K562 (cell line): ENCODE measurements around the gene PI4KA. TPM values are rescaled to one million over a fixed set of nuclear protein-coding genes. Genes with fewer than 3 reads are reported as not detected.

Experiments
- ATAC-seq: fragments of 200-7000 bp; cut with Tn5 transposase; 3 replicates; pipeline ENCODE4 v1.9.1; 2020; ENCODE audit warnings: moderate library complexity
- BruUV-seq: library from RNA; stranded (reverse); fragments of 400-500 nt; replicated peaks from 2 replicates; lab custom pipeline; 2021; lab: Mats Ljungman, UMichigan
- CTCF ChIA-PET: fragments of 300-600 bp; formaldehyde crosslinking; extraction: SDS; loops from one replicate; lab custom pipeline; 2021; ENCODE audit warnings: low intra/inter-chr PET ratio; lab: Yijun Ruan, JAX
- POLR2A ChIA-PET: fragments of 300-600, 350-650 bp; sonication (Branson Sonifier 250); formaldehyde crosslinking; extraction: SDS; loops from one replicate; lab custom pipeline; 2021; ENCODE audit warnings: antibody characterized with exemption, inconsistent platforms; lab: Yijun Ruan, JAX
- DNase-seq, 4 experiments: peaks; one replicate each; pipeline versions ENCODE4 v3.0.0 to v3.0.0-alpha.2; 2011 to 2018; ENCODE audit warnings: low spot score in 3 of 4, mixed read lengths in 3 of 4; ENCODE audit errors: extremely low read depth in 1 of 4
- FAIRE-seq: peaks from 2 replicates; lab custom pipeline; 2011; peaks lifted over from hg19 to GRCh38; lab: Jason Lieb, UNC
- H2AFZ ChIP-seq: 2 replicates; pipeline ENCODE4 v1.6.0; 2011; ENCODE audit warnings: low read depth, low read length, control low read depth, inconsistent platforms
- H3K27ac ChIP-seq: fragments of 200-600 bp; 3 replicates; pipeline ENCODE4 v1.8.0; 2011; ENCODE audit warnings: low read depth, mild to moderate bottlenecking, control low read depth, inconsistent platforms, low read length, moderate library complexity, mixed read lengths; ENCODE audit errors: extremely low read depth
- H3K27me3 ChIP-seq, 2 experiments: fragments of 300-600 bp in 1 of 2; 2 replicates in 1 of 2; 3 replicates in 1 of 2; pipeline versions ENCODE4 v1.6.0 to v1.8.0; 2011; ENCODE audit warnings: inconsistent platforms in 2 of 2, low read length in 2 of 2, mild to moderate bottlenecking in 1 of 2, mixed read lengths in 1 of 2, moderate library complexity in 1 of 2; ENCODE audit not compliant: control insufficient read depth in 2 of 2, insufficient read depth in 2 of 2
- H3K36me3 ChIP-seq: fragments of 300-600 bp; 3 replicates; pipeline ENCODE4 v1.8.0; 2011; ENCODE audit warnings: mild to moderate bottlenecking, low read length, inconsistent platforms; ENCODE audit not compliant: control insufficient read depth, insufficient read depth
- H3K4me1 ChIP-seq, 2 experiments: fragments of 200-600 bp in 1 of 2; replicated peaks in 1 of 2; 2 replicates in 1 of 2; 3 replicates in 1 of 2; pipeline versions ENCODE4 v1.5.1 to v1.8.0; 2011; ENCODE audit warnings: inconsistent platforms in 2 of 2, low read length in 2 of 2, mild to moderate bottlenecking in 1 of 2, mixed read lengths in 1 of 2, moderate library complexity in 1 of 2; ENCODE audit not compliant: control insufficient read depth in 2 of 2, insufficient read depth in 2 of 2
- H3K4me2 ChIP-seq: 2 replicates; pipeline ENCODE4 v1.6.1; 2011; ENCODE audit warnings: low read length, control low read depth, inconsistent platforms, mixed read lengths; ENCODE audit not compliant: insufficient read depth
- H3K4me3 ChIP-seq: fragments of 200-600 bp; sonication (generic), shearing (Covaris generic); 2 replicates; pipeline ENCODE4 v1.5.1; 2016; ENCODE audit warnings: control low read depth, inconsistent platforms
- H3K79me2 ChIP-seq: fragments of 200-600 bp; 3 replicates; pipeline ENCODE4 v1.8.0; 2011; ENCODE audit warnings: low read length, inconsistent platforms; ENCODE audit not compliant: control insufficient read depth, insufficient read depth
- H3K9ac ChIP-seq, 2 experiments: 2 replicates each; pipeline versions ENCODE4 v1.6.0 to v1.6.1; 2011; ENCODE audit warnings: low read depth in 2 of 2, low read length in 2 of 2, control low read depth in 1 of 2, inconsistent platforms in 1 of 2, mild to moderate bottlenecking in 1 of 2, mixed read lengths in 1 of 2; ENCODE audit not compliant: insufficient read depth in 1 of 2
- H3K9me1 ChIP-seq: one replicate; pipeline ENCODE4 v1.6.0; 2011; ENCODE audit warnings: inconsistent platforms, mild to moderate bottlenecking, low read length, moderate library complexity; ENCODE audit not compliant: control insufficient read depth, insufficient read depth
- H3K9me3 ChIP-seq: replicated peaks from 2 replicates; pipeline ENCODE4 v1.5.1; 2011; ENCODE audit warnings: low read depth, low read length, inconsistent platforms; ENCODE audit not compliant: control insufficient read depth, insufficient read depth
- H4K20me1 ChIP-seq: replicated peaks from 2 replicates; pipeline ENCODE4 v1.6.1; 2011; ENCODE audit warnings: low read length, inconsistent platforms, mixed read lengths; ENCODE audit not compliant: control insufficient read depth, insufficient read depth
- BMI1 ChIP-seq: fragments of 150-350 bp; IDR thresholded peaks from 2 replicates; pipeline ENCODE4 v1.6.1; 2014; ENCODE audit warnings: low read length
- CBX2 ChIP-seq: fragments of 200-600 bp; sonication (generic); IDR thresholded peaks from one replicate; pipeline ENCODE4 v1.6.1; 2012; ENCODE audit warnings: mild to moderate bottlenecking, low read length, inconsistent platforms; ENCODE audit not compliant: insufficient read depth, poor library complexity, severe bottlenecking
- DMBX1 ChIP-seq: fragments of 250-450 bp; sonication (Bioruptor Pico); IDR thresholded peaks from 2 replicates; pipeline ENCODE4 v1.8.0; 2022; ENCODE audit warnings: inconsistent platforms, mild to moderate bottlenecking, moderate library complexity, borderline replicate concordance
- HBP1 ChIP-seq: fragments of 450-650 bp; formaldehyde crosslinking; IDR thresholded peaks from 2 replicates; pipeline ENCODE4 v1.4.0; 2022; ENCODE audit warnings: missing genetic modification characterization
- ID3 ChIP-seq, 2 experiments: fragments of 250-450 bp in 1 of 2; fragments of 450-650 bp in 1 of 2; sonication (Bioruptor Pico) in 1 of 2; IDR thresholded peaks; 2 replicates each; pipeline versions ENCODE4 v1.6.1 to v1.8.0; 2016 to 2021; ENCODE audit warnings: mild to moderate bottlenecking in 2 of 2, moderate library complexity in 2 of 2, missing compliant biosample characterization in 1 of 2, missing genetic modification characterization in 1 of 2
- KAT7 ChIP-seq: sonication (generic); formaldehyde crosslinking; IDR thresholded peaks from 2 replicates; pipeline ENCODE4 v1.8.0; 2022; ENCODE audit warnings: missing genetic modification reagents, mild to moderate bottlenecking, borderline replicate concordance
- KLF13 ChIP-seq: fragments of 450-650 bp; IDR thresholded peaks from 2 replicates; pipeline ENCODE4 v1.6.1; 2016; ENCODE audit warnings: missing genetic modification characterization, low read depth, mild to moderate bottlenecking, missing compliant biosample characterization, moderate library complexity, borderline replicate concordance
- MAFG ChIP-seq: fragments of 450-650 bp; conservative IDR thresholded peaks from 2 replicates; pipeline ENCODE4 v1.6.1; 2016; ENCODE audit warnings: missing genetic modification characterization, missing compliant biosample characterization
- NR2F6 ChIP-seq: fragments of 450-650 bp; formaldehyde crosslinking; IDR thresholded peaks from 2 replicates; pipeline ENCODE4 v1.4.0; 2020; ENCODE audit warnings: mild to moderate bottlenecking
- NRF1 ChIP-seq, 2 experiments: fragments of 450-650 bp; IDR thresholded peaks in 1 of 2; conservative IDR thresholded peaks in 1 of 2; 2 replicates each; pipeline ENCODE4 v1.6.1; 2014; ENCODE audit warnings: mild to moderate bottlenecking in 2 of 2
- PREB ChIP-seq: sonication (generic); formaldehyde crosslinking; IDR thresholded peaks from 2 replicates; pipeline ENCODE4 v1.8.1; 2023; ENCODE audit warnings: mild to moderate bottlenecking, missing genetic modification reagents
- STAT5B ChIP-seq: fragments of 250-450 bp; sonication (Bioruptor Pico); IDR thresholded peaks from 2 replicates; pipeline ENCODE4 v1.8.0; 2021; ENCODE audit warnings: mild to moderate bottlenecking, inconsistent platforms
- TAF15 ChIP-seq: fragments of 200-400 bp; formaldehyde crosslinking; IDR thresholded peaks from 2 replicates; pipeline ENCODE4 v1.6.1; 2017; ENCODE audit warnings: mild to moderate bottlenecking, low read depth, low read length, moderate library complexity
- TRIM25 ChIP-seq: fragments of 450-650 bp; IDR thresholded peaks from 2 replicates; pipeline ENCODE4 v1.7.0; 2016; ENCODE audit warnings: borderline replicate concordance
- ZKSCAN8 ChIP-seq: fragments of 200-800 bp; sonication (Bioruptor generic); IDR thresholded peaks from 2 replicates; pipeline ENCODE4 v1.6.1; 2016; ENCODE audit warnings: missing genetic modification characterization, missing compliant biosample characterization
- ZNF146 ChIP-seq: IDR thresholded peaks from one replicate; pipeline ENCODE4 v1.6.1; 2018; ENCODE audit warnings: missing compliant biosample characterization; ENCODE audit not compliant: unreplicated experiment
- ZNF75A ChIP-seq: fragments of 450-650 bp; formaldehyde crosslinking; IDR thresholded peaks from 2 replicates; pipeline ENCODE4 v1.4.0; 2020; ENCODE audit warnings: mild to moderate bottlenecking
- WGBS: fragments of 100-300 bp; shearing (Covaris generic); methylation state at CpG from one replicate; pipeline ENCODE4 v1.1.6; 2016; ENCODE audit warnings: low coverage, mixed read lengths; ENCODE audit not compliant: insufficient coverage; ENCODE audit errors: missing lambda C conversion rate; 5-methylcytosine and 5-hydroxymethylcytosine counted together
- in situ Hi-C: fragments of 300-500 bp; cut with MboI; formaldehyde crosslinking; loops from 4 replicates; pipeline ENCODE4 v1.15.0; 2018; ENCODE audit warnings: inconsistent platforms, mixed read lengths
- intact Hi-C: fragments of 100-400 bp; cut with micrococcal nuclease; formaldehyde crosslinking; loops from 2 replicates; pipeline ENCODE4 v1.14.2; 2022
- polyA plus RNA-seq, 8 experiments: library from polyadenylated mRNA; depleted of rRNA in 4 of 8; stranded (reverse) in 5 of 8; unstranded in 3 of 8; fragments of >200 nt; fragmentation: Nextera tagmentation in 2 of 8; fragmentation: Illumina TruSeq in 1 of 8; extraction: Ambion mirVana in 2 of 8; extraction: Trizol in 1 of 8; gene quantifications; 2 replicates each; pipeline versions ENCODE4 v1.2.1 to v1.2.3, GENCODE V29; 2011 to 2014; ENCODE audit warnings: inconsistent platforms in 1 of 8, missing spikeins in 1 of 8
- total RNA-seq, 7 experiments: library from RNA; depleted of rRNA in 6 of 7; stranded (reverse); fragments of >200 nt in 6 of 7; fragmentation: Illumina TruSeq in 2 of 7; extraction: Trizol in 2 of 7; gene quantifications; 2 replicates each; pipeline versions ENCODE4 v1.2.1 to v1.2.3, GENCODE V29; 2011 to 2021; ENCODE audit warnings: low replicate concordance in 1 of 7

PI4KA gene
- total and polyA plus RNA-seq, 9 of the 15 experiments (the other 6 are each of a cell fraction or from before 2014, with no cell fraction given): 7.3 to 187 (median 84.7) TPM

GRCh38 chr22:20672082-20672424 lies 186.6 kb downstream of the PI4KA start:
- BruUV-seq: no TSS peak
- no peak overlapping the region for H2AFZ ChIP-seq
- no peaks in the 10 kb centered on the region for H3K9me1 ChIP-seq
- no peak overlapping the region for H3K9ac ChIP-seq
- ChIA-PET POLR2A (interaction anchor here (0.8 to 3.3 kb wide), 9 partner anchors 9 to 146 kb away, joined by 3 to 21 read pairs (median 4); no protein-coding TSS in a partner anchor), CTCF (no interaction called here)
- no peaks in the 10 kb centered on the region for H3K9me3 ChIP-seq
- no peak overlapping the region for H3K27ac ChIP-seq
- no peaks in the 10 kb centered on the region for H3K36me3 ChIP-seq
- H3K79me2 ChIP-seq: no peaks in the 10 kb centered on the region
- ATAC-seq (no peak; the same call in 2 of the 3 replicates), DNase-seq (no peak), FAIRE-seq (no peak)
- peaks cover 0 to 18% of the 10 kb centered on the region in 2 experiments; a peak in 1 of 5 replicates for H3K4me1 ChIP-seq
- H3K27me3 ChIP-seq: peaks cover 23 to 28% of the 10 kb centered on the region in 2 experiments
- 6% methylated on average over 5 of the region's 5 CpGs for WGBS
- H4K20me1 ChIP-seq: no peaks in the 10 kb centered on the region
- H3K4me2 ChIP-seq: no peak overlapping the region
- no peak overlapping the region for H3K4me3 ChIP-seq
- in situ Hi-C loops (no loop called here), intact Hi-C loops (loop anchor here (10.0 kb wide), 1 partner anchor 257 kb away; no protein-coding TSS in a partner anchor)
- TF ChIP-seq ZNF75A (no peak), NRF1 (conservative IDR thresholded peaks at IDR 0.05 in 1 of 2, IDR thresholded peaks at IDR 0.05 in 1 of 2) (peak in 1 of 2 experiments; percentile 18; a peak in 1 of 4 replicates), KAT7 (CRISPR knock-in tag) (no peak), MAFG (tag) (0 out of 2 replicates have a peak, but pooled peaks have one; percentile 14), ZNF146 (CRISPR knock-in tag) (no peak), HBP1 (CRISPR knock-in tag) (no peak), ZKSCAN8 (no peak), DMBX1 (CRISPR knock-in tag) (no peak), TAF15 (no peak), KLF13 (no peak), BMI1 (no peak), STAT5B (CRISPR knock-in tag) (no peak), PREB (no peak), CBX2 (peak; percentile 94), NR2F6 (CRISPR knock-in tag) (no peak), ID3 (CRISPR knock-in tag; IDR thresholded peaks at IDR 0.05) (no peak), ID3 (tag; IDR thresholded peaks at IDR 0.05) (no peak), TRIM25 (no peak)
